Suprapubic skin (tissue), 4 donors: Measurements from ENCODE around the gene BCL11B. TPM values are rescaled to one million over a fixed set of nuclear protein-coding genes. Genes with fewer than 3 reads are reported as not detected.
A peak's percentile ranks its signal among the peaks of the same experiment; 100 is the strongest.

Source experiments
- DNase-seq, 2 donors: peaks; one replicate each; pipeline ENCODE4 v3.0.0-alpha.2; 2019; ENCODE audit warnings: low spot score in 2 of 2
- H3K27ac ChIP-seq: fragments of 200-600 bp; sonication (generic); one replicate; pipeline ENCODE4 v1.5.1; 2019
- H3K27me3 ChIP-seq: fragments of 200-600 bp; sonication (generic); one replicate; pipeline ENCODE4 v1.5.1; 2019
- H3K36me3 ChIP-seq: fragments of 200-600 bp; sonication (generic); one replicate; pipeline ENCODE4 v1.5.1; 2019
- H3K4me1 ChIP-seq: fragments of 200-600 bp; sonication (generic); one replicate; pipeline ENCODE4 v1.5.1; 2019
- H3K4me3 ChIP-seq: fragments of 200-600 bp; sonication (generic); one replicate; pipeline ENCODE4 v1.5.1; 2019; ENCODE audit warnings: mild to moderate bottlenecking
- H3K9me3 ChIP-seq: fragments of 200-600 bp; sonication (generic); one replicate; pipeline ENCODE4 v1.5.1; 2019
- CTCF ChIP-seq, 2 donors: fragments of 200-600 bp in 1 of 2; fragments of 450-650 bp in 1 of 2; sonication (generic) in 1 of 2; IDR thresholded peaks; one replicate each; pipeline ENCODE4 v1.5.1; 2016 to 2019; ENCODE audit warnings: antibody characterized with exemption in 2 of 2, mild to moderate bottlenecking in 1 of 2, moderate library complexity in 1 of 2
- EP300 ChIP-seq: sonication (generic); formaldehyde crosslinking; IDR thresholded peaks from one replicate; pipeline ENCODE4 v1.6.1; 2017; ENCODE audit warnings: antibody characterized with exemption
- POLR2A ChIP-seq, 2 donors: fragments of 450-650 bp; IDR thresholded peaks; one replicate each; pipeline ENCODE4 v1.6.1; 2017; ENCODE audit warnings: antibody characterized with exemption in 2 of 2, mild to moderate bottlenecking in 2 of 2, moderate library complexity in 2 of 2
- POLR2AphosphoS5 ChIP-seq, 3 donors: sonication (generic); formaldehyde crosslinking; IDR thresholded peaks; one replicate each; pipeline ENCODE4 v1.6.1; 2017; ENCODE audit warnings: antibody characterized with exemption in 3 of 3
- WGBS: methylation state at CpG from one replicate; pipeline ENCODE4 v1.1.5; 2018; 5-methylcytosine and 5-hydroxymethylcytosine counted together
- total RNA-seq, 4 donors: library from RNA; depleted of rRNA; stranded (reverse); fragments of >200 nt; gene quantifications; one replicate each; pipeline ENCODE4 v1.1.0, GENCODE V29; 2016

The BCL11B gene
- total RNA-seq, 4 donors from 2014 or later = 35.9 to 53.8 (median 47.5) TPM

- H3K27ac ChIP-seq = no peak overlapping the region
- H3K4me1 ChIP-seq = peaks cover 40% of the 10 kb centered on the region
Measured at GRCh38 chr14:99217066-99217955, 54.7 kb downstream of the BCL11B start.

GRCh38 chr14:99216191-99216590 lies 55.8 kb downstream of the BCL11B start:
- Histone ChIP-seq H3K27ac (no peak overlapping the region), H3K4me3 (peak overlapping the region; percentile 30), H3K4me1 (peaks cover 40% of the 10 kb centered on the region), H3K9me3 (no peaks in the 10 kb centered on the region), H3K36me3 (no peaks in the 10 kb centered on the region), H3K27me3 (no peaks in the 10 kb centered on the region)
- 74% methylated on average over 10 of the region's 10 CpGs for WGBS
- no peak for DNase-seq
- TF ChIP-seq POLR2AphosphoS5 (IDR thresholded peaks at IDR 0.05) (no peak), EP300 (no peak), CTCF (IDR thresholded peaks at IDR 0.05) (no peak), POLR2A (IDR thresholded peaks at IDR 0.05) (no peak)

More at GRCh38 chr14:99217066-99217955, 54.7 kb downstream of the BCL11B start:
- no peaks in the 10 kb centered on the region for H3K27me3 ChIP-seq
- WGBS = 70% methylated on average over 12 of the region's 13 CpGs
- no peaks in the 10 kb centered on the region for H3K9me3 ChIP-seq
- H3K36me3 ChIP-seq = no peaks in the 10 kb centered on the region
- no peak overlapping the region for H3K4me3 ChIP-seq
- TF ChIP-seq POLR2AphosphoS5 (IDR thresholded peaks at IDR 0.05) (no peak), EP300 (no peak), CTCF (IDR thresholded peaks at IDR 0.05) (no peak), POLR2A (IDR thresholded peaks at IDR 0.05) (no peak)
- DNase-seq = no peak

- TF ChIP-seq CTCF (IDR thresholded peaks at IDR 0.05) (no peak), POLR2A (IDR thresholded peaks at IDR 0.05) (no peak), POLR2AphosphoS5 (IDR thresholded peaks at IDR 0.05) (no peak), EP300 (no peak)
- 17% methylated on average over 16 of the region's 16 CpGs for WGBS
- H3K4me3 ChIP-seq = peak overlapping the region; percentile 30
- no peaks in the 10 kb centered on the region for H3K9me3 ChIP-seq
- no peak overlapping the region for H3K27ac ChIP-seq
- no peaks in the 10 kb centered on the region for H3K36me3 ChIP-seq
- DNase-seq = peak in 1 of 2 donors; percentile 53
- H3K27me3 ChIP-seq = no peaks in the 10 kb centered on the region
- H3K4me1 ChIP-seq = peaks cover 47% of the 10 kb centered on the region
Measured at GRCh38 chr14:99215277-99215676, 56.7 kb downstream of the BCL11B start.

GRCh38 chr14:99214701-99215100 lies 57.3 kb downstream of the BCL11B start:
- no peak for DNase-seq
- H3K4me1 ChIP-seq = peaks cover 52% of the 10 kb centered on the region

More at GRCh38 chr14:99214701-99215100, 57.3 kb downstream of the BCL11B start:
- H3K36me3 ChIP-seq = no peaks in the 10 kb centered on the region
- WGBS = 40% methylated on average over 3 of the region's 7 CpGs
- H3K9me3 ChIP-seq = no peaks in the 10 kb centered on the region
- no peaks in the 10 kb centered on the region for H3K27me3 ChIP-seq
- TF ChIP-seq CTCF (IDR thresholded peaks at IDR 0.05) (no peak), POLR2A (IDR thresholded peaks at IDR 0.05) (no peak), POLR2AphosphoS5 (IDR thresholded peaks at IDR 0.05) (no peak), EP300 (no peak)
- no peak overlapping the region for H3K27ac ChIP-seq
- peak overlapping the region; percentile 30 for H3K4me3 ChIP-seq
